Suprapubic skin (tissue), 4 donors: ENCODE measurements around the gene FAM83E. TPM values are rescaled to one million over a fixed set of nuclear protein-coding genes. Genes with fewer than 3 reads are reported as not detected.

Experiments used
- DNase-seq, 2 donors: peaks; one replicate each; pipeline ENCODE4 v3.0.0-alpha.2; 2019; ENCODE audit warnings: low spot score in 2 of 2
- H3K27ac ChIP-seq: fragments of 200-600 bp; sonication (generic); one replicate; pipeline ENCODE4 v1.5.1; 2019
- H3K27me3 ChIP-seq: fragments of 200-600 bp; sonication (generic); one replicate; pipeline ENCODE4 v1.5.1; 2019
- H3K36me3 ChIP-seq: fragments of 200-600 bp; sonication (generic); one replicate; pipeline ENCODE4 v1.5.1; 2019
- H3K4me1 ChIP-seq: fragments of 200-600 bp; sonication (generic); one replicate; pipeline ENCODE4 v1.5.1; 2019
- H3K4me3 ChIP-seq: fragments of 200-600 bp; sonication (generic); one replicate; pipeline ENCODE4 v1.5.1; 2019; ENCODE audit warnings: mild to moderate bottlenecking
- H3K9me3 ChIP-seq: fragments of 200-600 bp; sonication (generic); one replicate; pipeline ENCODE4 v1.5.1; 2019
- EP300 ChIP-seq: sonication (generic); formaldehyde crosslinking; IDR thresholded peaks from one replicate; pipeline ENCODE4 v1.6.1; 2017; ENCODE audit warnings: antibody characterized with exemption
- POLR2A ChIP-seq, 2 donors: fragments of 450-650 bp; IDR thresholded peaks; one replicate each; pipeline ENCODE4 v1.6.1; 2017; ENCODE audit warnings: antibody characterized with exemption in 2 of 2, mild to moderate bottlenecking in 2 of 2, moderate library complexity in 2 of 2
- POLR2AphosphoS5 ChIP-seq, 3 donors: sonication (generic); formaldehyde crosslinking; IDR thresholded peaks; one replicate each; pipeline ENCODE4 v1.6.1; 2017; ENCODE audit warnings: antibody characterized with exemption in 3 of 3
- WGBS: methylation state at CpG from one replicate; pipeline ENCODE4 v1.1.5; 2018; 5-methylcytosine and 5-hydroxymethylcytosine counted together
- total RNA-seq, 4 donors: library from RNA; depleted of rRNA; stranded (reverse); fragments of >200 nt; gene quantifications; one replicate each; pipeline ENCODE4 v1.1.0, GENCODE V29; 2016
- TF ChIP-seq, protein P1 (sequence below), 2 donors: fragments of 200-600 bp in 1 of 2; fragments of 450-650 bp in 1 of 2; sonication (generic) in 1 of 2; IDR thresholded peaks; one replicate each; pipeline ENCODE4 v1.5.1; 2016 to 2019; ENCODE audit warnings: antibody characterized with exemption in 2 of 2, mild to moderate bottlenecking in 1 of 2, moderate library complexity in 1 of 2

The FAM83E gene
- total RNA-seq, 4 donors from 2014 or later = 0.87 to 5.1 (median 1.1) TPM

DNA sequence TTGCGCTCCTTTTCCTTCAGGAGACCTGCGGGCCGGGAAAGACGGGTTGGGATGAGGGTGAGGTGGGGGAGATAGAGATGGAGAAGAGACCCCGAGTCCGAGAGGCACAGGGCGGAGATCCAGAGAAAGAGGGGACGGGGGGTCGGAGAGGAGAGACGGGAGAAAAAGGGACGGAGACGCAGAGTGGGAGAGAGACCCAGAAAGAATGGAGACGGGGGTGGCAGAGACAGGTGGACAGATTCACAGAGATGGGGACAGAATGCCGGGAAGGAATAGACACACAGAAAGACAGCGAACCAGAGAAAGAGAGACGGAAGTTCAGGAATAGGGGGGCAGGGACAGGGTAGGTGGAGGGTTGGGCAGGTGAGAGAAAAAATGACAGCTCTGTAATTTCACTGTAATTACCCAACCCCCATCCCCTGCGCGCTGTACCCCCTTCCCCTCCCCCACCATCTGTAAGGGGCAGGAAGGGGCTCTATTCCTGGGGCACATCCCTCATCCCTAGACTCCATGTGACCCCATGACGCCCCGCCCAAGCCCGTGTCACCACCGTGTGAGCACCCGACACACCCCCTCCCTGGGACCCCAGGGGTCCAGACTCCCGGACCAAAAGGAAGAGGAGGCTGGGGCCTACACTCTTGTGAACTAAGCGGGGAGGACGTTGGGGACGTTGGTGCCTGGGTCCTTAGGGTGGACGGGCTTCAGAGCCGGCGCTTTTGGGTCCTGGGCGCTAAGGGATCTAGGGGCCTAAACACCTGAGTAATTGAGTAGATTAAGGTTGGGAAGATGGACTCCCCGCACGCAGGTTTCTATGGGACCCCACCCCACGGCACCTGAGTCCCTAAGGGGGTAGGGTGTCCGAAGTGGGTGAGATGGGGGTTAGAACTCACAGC lies 21.3 kb upstream of the FAM83E start:
- Histone ChIP-seq H3K36me3 (peaks cover 8% of the 10 kb centered on the region), H3K4me3 (peak overlapping the region; percentile 82), H3K4me1 (peaks cover 66% of the 10 kb centered on the region), H3K27me3 (no peaks in the 10 kb centered on the region), H3K27ac (peak overlapping the region; percentile 94), H3K9me3 (no peaks in the 10 kb centered on the region)
- TF ChIP-seq EP300 (no peak), POLR2AphosphoS5 (IDR thresholded peaks at IDR 0.05) (no peak), POLR2A (IDR thresholded peaks at IDR 0.05) (no peak)
- TF ChIP-seq, protein P1, sequence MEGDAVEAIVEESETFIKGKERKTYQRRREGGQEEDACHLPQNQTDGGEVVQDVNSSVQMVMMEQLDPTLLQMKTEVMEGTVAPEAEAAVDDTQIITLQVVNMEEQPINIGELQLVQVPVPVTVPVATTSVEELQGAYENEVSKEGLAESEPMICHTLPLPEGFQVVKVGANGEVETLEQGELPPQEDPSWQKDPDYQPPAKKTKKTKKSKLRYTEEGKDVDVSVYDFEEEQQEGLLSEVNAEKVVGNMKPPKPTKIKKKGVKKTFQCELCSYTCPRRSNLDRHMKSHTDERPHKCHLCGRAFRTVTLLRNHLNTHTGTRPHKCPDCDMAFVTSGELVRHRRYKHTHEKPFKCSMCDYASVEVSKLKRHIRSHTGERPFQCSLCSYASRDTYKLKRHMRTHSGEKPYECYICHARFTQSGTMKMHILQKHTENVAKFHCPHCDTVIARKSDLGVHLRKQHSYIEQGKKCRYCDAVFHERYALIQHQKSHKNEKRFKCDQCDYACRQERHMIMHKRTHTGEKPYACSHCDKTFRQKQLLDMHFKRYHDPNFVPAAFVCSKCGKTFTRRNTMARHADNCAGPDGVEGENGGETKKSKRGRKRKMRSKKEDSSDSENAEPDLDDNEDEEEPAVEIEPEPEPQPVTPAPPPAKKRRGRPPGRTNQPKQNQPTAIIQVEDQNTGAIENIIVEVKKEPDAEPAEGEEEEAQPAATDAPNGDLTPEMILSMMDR (IDR thresholded peaks at IDR 0.05) = no peak
- peak in 1 of 2 donors; percentile 81 for DNase-seq
- 2% methylated on average over 34 of the region's 35 CpGs for WGBS

DNA sequence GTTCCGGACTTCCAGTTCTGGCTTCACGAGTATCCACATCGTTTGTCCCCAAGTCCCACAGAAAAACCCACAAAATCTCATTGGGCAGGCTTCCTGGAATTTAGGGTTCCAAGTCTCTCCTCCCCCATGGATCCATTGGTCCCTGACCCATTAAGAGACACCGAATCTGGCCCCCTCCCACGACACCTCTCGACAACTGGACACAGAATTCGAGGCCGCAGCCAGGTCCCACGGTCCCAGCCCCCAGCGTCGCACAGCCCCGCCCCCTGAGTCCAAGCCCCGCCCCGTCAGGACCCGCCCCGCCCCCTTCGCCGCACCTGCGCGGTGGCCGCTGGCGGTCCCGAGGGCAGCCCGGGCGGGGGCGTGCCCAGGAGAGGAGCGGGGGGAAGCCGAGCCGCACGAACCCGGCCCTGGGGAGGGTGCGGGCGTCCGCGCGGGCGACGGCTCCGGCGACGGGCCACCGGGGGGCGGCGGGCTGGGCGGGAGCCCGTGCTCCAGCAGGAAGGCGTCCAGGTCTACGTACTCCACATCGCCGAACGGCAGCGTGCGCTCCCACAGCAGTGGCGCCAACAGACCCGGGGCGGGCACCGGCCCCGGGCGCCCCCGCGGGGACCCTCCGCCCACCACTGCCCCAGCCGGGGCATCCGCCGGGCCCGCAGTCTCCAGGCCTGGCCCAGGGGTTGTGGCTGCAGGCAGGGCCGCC lies 20.5 kb upstream of the FAM83E start:
- TF ChIP-seq, protein P1 (IDR thresholded peaks at IDR 0.05) = no peak
- TF ChIP-seq EP300 (no peak), POLR2AphosphoS5 (IDR thresholded peaks at IDR 0.05) (no peak), POLR2A (IDR thresholded peaks at IDR 0.05) (no peak)
- 3% methylated on average over 11 of the region's 67 CpGs for WGBS
- Histone ChIP-seq H3K36me3 (peaks cover 11% of the 10 kb centered on the region), H3K4me3 (peak overlapping the region; percentile 82), H3K27ac (peak overlapping the region; percentile 94), H3K4me1 (peaks cover 74% of the 10 kb centered on the region), H3K9me3 (no peaks in the 10 kb centered on the region), H3K27me3 (no peaks in the 10 kb centered on the region)
- DNase-seq = peak in 1 of 2 donors; percentile 78

DNA sequence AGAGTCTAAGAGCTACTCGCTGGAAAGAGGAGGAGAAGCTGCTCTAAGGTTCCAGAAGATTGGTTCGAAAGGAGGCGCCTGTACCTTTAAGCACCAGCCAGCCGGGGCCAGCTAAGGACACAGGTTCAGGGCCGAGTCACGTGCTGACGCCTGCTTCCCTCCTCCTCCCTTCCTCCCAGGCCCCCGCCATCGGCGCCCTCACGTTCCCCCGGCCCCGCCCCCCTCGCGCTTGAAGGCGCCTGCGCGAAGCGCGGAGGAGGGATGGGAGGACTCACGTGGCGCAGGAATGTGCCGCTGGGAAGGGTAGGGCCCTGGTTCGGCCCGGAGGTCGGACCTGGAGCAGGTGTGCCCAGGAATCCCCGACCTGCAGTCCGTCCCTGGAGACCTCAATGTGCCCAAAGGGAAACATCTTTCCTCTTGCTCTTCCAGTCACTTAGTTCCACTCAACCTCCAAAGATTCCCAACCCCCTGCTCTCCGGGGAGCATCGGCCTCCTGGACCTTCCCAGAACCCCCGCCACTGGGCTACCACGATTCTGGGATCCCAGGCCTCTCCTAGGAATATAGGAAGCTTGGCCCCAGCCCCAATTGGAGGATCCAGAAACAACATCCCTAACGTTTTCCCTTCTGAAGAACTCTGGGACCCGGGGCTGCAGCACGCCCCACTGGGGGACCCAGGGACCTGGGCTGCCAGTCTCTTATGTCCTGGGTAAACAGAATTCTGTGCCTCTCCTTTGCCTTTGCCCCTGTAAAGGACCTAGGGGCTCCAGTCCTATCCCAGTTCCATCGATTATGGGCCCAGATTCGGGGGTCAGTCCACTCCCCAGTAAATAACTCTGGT lies 19.8 kb upstream of the FAM83E start:
- peaks cover 11% of the 10 kb centered on the region for H3K36me3 ChIP-seq
- peaks cover 81% of the 10 kb centered on the region for H3K4me1 ChIP-seq
- peak overlapping the region; percentile 94 for H3K27ac ChIP-seq
- WGBS = 4% methylated on average over 22 of the region's 37 CpGs
- H3K9me3 ChIP-seq = no peaks in the 10 kb centered on the region
- TF ChIP-seq, protein P1 (IDR thresholded peaks at IDR 0.05) = no peak
- TF ChIP-seq EP300 = no peak
- TF ChIP-seq POLR2A (IDR thresholded peaks at IDR 0.05) = no peak
- peak in 2 of 3 donors; percentile 11 to 90 for TF ChIP-seq POLR2AphosphoS5 (IDR thresholded peaks at IDR 0.05)
- no peaks in the 10 kb centered on the region for H3K27me3 ChIP-seq
- peak overlapping the region; percentile 82 for H3K4me3 ChIP-seq
- DNase-seq = peak; percentile 97 to 99

DNA sequence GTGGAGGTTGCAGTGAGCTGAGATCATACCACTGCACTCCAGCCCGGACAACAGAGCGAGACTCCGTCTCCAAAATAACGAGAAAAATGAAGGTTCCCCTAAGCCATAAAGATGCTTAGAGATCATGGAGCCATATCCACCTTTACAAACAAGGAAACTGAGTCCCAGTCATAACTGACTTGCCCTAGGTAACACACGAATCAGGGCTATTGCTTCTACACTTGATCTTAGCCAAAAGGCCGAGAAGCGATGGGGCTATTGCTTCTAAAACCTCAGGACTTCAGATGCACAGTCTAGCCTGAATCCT lies 19.1 kb upstream of the FAM83E start:
- Histone ChIP-seq H3K4me1 (peaks cover 78% of the 10 kb centered on the region), H3K27me3 (no peaks in the 10 kb centered on the region), H3K36me3 (peaks cover 11% of the 10 kb centered on the region), H3K27ac (peak overlapping the region; percentile 94), H3K9me3 (no peaks in the 10 kb centered on the region), H3K4me3 (peak overlapping the region; percentile 82)
- WGBS = 31% methylated on average over 7 of the region's 7 CpGs
- TF ChIP-seq EP300 = no peak
- no peak for DNase-seq

DNA sequence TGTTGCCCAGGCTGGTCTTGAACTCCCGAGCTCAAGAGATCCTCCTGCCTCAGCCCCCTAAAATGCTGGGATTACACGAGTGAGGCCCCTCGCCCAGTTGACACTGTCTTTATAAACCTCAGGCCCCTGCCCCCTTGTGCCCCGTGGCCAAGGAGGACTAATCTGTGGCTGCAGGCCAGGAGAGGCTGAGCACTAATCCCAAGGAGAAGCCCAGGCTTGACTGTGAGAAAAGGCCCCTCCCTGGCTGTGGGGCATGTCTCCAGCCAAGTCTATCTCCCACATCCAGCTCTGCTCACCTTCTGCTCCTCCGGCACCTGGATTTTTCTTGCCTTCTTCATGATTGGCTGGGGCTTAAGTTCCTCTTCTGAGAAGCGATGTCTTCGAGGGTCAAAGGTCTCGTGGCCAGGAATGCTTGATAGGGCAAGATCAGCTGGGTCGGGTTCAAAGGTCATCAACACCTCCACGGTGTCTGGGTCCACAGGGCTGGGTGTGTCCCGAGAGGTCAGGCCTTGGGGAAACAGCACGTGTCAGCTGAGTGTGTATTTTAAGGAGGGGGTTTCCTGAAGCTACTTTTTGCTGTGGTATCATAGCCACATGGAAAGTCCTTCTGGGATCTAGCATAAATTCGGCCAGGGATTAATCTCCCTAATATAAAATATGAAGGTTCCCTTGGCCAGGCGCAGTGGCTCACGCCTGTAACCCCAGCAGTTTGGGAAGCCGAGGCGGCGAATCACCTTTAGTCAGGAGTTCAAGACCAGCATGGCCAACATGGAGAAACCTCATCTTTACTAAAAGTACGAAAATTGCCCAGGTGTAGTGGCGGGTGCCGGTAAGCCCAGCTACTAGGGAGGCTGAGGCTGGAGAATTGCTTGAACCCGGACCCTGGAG lies 18.5 kb upstream of the FAM83E start:
- H3K4me1 ChIP-seq = peaks cover 72% of the 10 kb centered on the region

More for the DNA sequence above, 18.5 kb upstream of the FAM83E start:
- TF ChIP-seq EP300 (no peak), POLR2AphosphoS5 (IDR thresholded peaks at IDR 0.05) (no peak), POLR2A (IDR thresholded peaks at IDR 0.05) (no peak)
- TF ChIP-seq, protein P1 (IDR thresholded peaks at IDR 0.05) = no peak
- DNase-seq = peak in 1 of 2 donors; percentile 72
- Histone ChIP-seq H3K27me3 (no peaks in the 10 kb centered on the region), H3K4me3 (peak overlapping the region; percentile 82), H3K9me3 (no peaks in the 10 kb centered on the region), H3K27ac (peak overlapping the region; percentile 94), H3K36me3 (peaks cover 11% of the 10 kb centered on the region)
- 62% methylated on average over 21 of the region's 22 CpGs for WGBS
